ENCODE measurements around the gene AUTS2.

Gene AUTS2

DNA sequence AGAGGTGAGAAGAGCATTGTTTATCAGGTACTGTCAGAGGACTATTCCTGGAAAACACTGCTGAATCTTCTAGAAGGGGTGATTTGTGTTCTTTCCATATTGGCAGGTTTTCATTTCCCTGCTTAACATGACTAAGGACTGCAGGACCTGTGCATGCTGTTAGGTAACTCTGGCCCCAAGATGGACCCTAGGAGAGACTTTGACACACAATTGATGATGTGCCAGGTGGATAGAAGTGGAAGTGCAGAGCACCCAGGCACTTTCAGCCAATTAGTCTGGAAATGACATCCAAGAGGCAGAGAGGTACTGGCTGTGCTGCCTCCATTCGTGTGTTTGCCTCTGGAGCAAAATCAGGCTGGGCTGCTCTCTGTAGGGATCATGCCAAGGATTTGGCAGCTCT is 1037.4 kb downstream of the AUTS2 start:
- no peaks in the 10 kb centered on the region for H3F3A ChIP-seq (ENCODE audit: insufficient read depth, low read length)
- H3K9me2 ChIP-seq (ENCODE audit: low read depth, low read length): no peaks in the 10 kb centered on the region
- no peak overlapping the region for H2AFZ ChIP-seq (ENCODE audit: low read length)
- H3K9ac ChIP-seq (ENCODE audit: low read length): no peak overlapping the region
- H4K20me1 ChIP-seq (ENCODE audit: insufficient read depth, low read length): no peaks in the 10 kb centered on the region
- H3K4me2 ChIP-seq (ENCODE audit: low read length): no peak overlapping the region
- H3K36me3 ChIP-seq (ENCODE audit: insufficient read depth, low read length): no peaks in the 10 kb centered on the region
- H3K27ac ChIP-seq (ENCODE audit: low read depth, low read length, poor library complexity, severe bottlenecking): no peak overlapping the region
- H3K4me1 ChIP-seq (ENCODE audit: insufficient read depth, low read length, severe bottlenecking): no peaks in the 10 kb centered on the region
- no peak overlapping the region for H3K4me3 ChIP-seq (ENCODE audit: low read depth, low read length, poor library complexity, severe bottlenecking)
- no peaks in the 10 kb centered on the region for H3K27me3 ChIP-seq (ENCODE audit: insufficient read depth, low read length)
- TF ChIP-seq EZH2 (IDR thresholded peaks at IDR 0.05; ENCODE audit: borderline replicate concordance, low read length) (no peak), CTCF (IDR thresholded peaks at IDR 0.05; ENCODE audit: low read length) (no peak)
- H3K79me2 ChIP-seq (ENCODE audit: insufficient read depth, low read length): no peaks in the 10 kb centered on the region
- H3K9me3 ChIP-seq (ENCODE audit: low read length): no peaks in the 10 kb centered on the region

DNA sequence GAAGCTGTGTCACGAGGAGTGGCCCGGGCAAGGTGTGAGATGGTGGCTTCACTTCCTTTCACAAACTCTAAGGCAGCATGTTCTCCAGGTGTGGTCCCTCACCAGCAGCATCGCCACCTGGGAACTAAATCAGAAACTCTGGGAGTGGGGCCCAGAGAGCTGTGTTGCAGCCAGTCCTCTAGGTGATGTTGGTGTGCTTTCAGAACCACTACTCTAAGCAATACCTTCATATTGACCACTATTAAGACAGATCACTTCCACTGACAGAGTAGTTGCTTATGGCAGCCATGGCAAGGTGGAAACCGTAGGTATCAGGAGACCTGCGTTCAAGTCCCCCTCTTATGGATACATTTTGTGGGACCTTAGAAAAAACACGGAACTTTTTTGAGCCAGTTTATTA is 1037.9 kb downstream of the AUTS2 start:
- Histone ChIP-seq H2AFZ (ENCODE audit: low read length) (no peak overlapping the region), H3K4me1 (ENCODE audit: insufficient read depth, low read length, severe bottlenecking) (no peaks in the 10 kb centered on the region), H3K9me3 (ENCODE audit: low read length) (no peaks in the 10 kb centered on the region), H3K9me2 (ENCODE audit: low read depth, low read length) (no peaks in the 10 kb centered on the region), H3K27ac (ENCODE audit: low read depth, low read length, poor library complexity, severe bottlenecking) (no peak overlapping the region), H3K9ac (ENCODE audit: low read length) (no peak overlapping the region), H3F3A (ENCODE audit: insufficient read depth, low read length) (no peaks in the 10 kb centered on the region), H3K79me2 (ENCODE audit: insufficient read depth, low read length) (no peaks in the 10 kb centered on the region), H3K4me2 (ENCODE audit: low read length) (no peak overlapping the region), H3K27me3 (ENCODE audit: insufficient read depth, low read length) (no peaks in the 10 kb centered on the region), H3K4me3 (ENCODE audit: low read depth, low read length, poor library complexity, severe bottlenecking) (no peak overlapping the region), H4K20me1 (ENCODE audit: insufficient read depth, low read length) (no peaks in the 10 kb centered on the region), H3K36me3 (ENCODE audit: insufficient read depth, low read length) (no peaks in the 10 kb centered on the region)
- no peak for TF ChIP-seq EZH2 (IDR thresholded peaks at IDR 0.05; ENCODE audit: borderline replicate concordance, low read length)
- TF ChIP-seq CTCF (IDR thresholded peaks at IDR 0.05; ENCODE audit: low read length): no peak

- Histone ChIP-seq H3K9me2 (ENCODE audit: low read depth, low read length) (no peaks in the 10 kb centered on the region), H3K9me3 (ENCODE audit: low read length) (peaks cover 5% of the 10 kb centered on the region), H3K27ac (ENCODE audit: low read depth, low read length, poor library complexity, severe bottlenecking) (no peak overlapping the region), H2AFZ (ENCODE audit: low read length) (no peak overlapping the region), H3K36me3 (ENCODE audit: insufficient read depth, low read length) (peaks cover 6% of the 10 kb centered on the region; the same call in 1 of the 2 replicates), H3K79me2 (ENCODE audit: insufficient read depth, low read length) (no peaks in the 10 kb centered on the region), H3K4me1 (ENCODE audit: insufficient read depth, low read length, severe bottlenecking) (no peaks in the 10 kb centered on the region), H3K4me3 (ENCODE audit: low read depth, low read length, poor library complexity, severe bottlenecking) (no peak overlapping the region), H3K27me3 (ENCODE audit: insufficient read depth, low read length) (no peaks in the 10 kb centered on the region), H3F3A (ENCODE audit: insufficient read depth, low read length) (no peaks in the 10 kb centered on the region), H4K20me1 (ENCODE audit: insufficient read depth, low read length) (no peaks in the 10 kb centered on the region), H3K4me2 (ENCODE audit: low read length) (no peak overlapping the region), H3K9ac (ENCODE audit: low read length) (no peak overlapping the region)
- TF ChIP-seq CTCF (IDR thresholded peaks at IDR 0.05; ENCODE audit: low read length) (no peak), EZH2 (IDR thresholded peaks at IDR 0.05; ENCODE audit: borderline replicate concordance, low read length) (no peak)
These were observed 1039.5 kb downstream of the AUTS2 start for GRCh38 chr7:70637726-70638125.

Measured in OCI-LY1 (cell line).